PC-9 (cell line): ENCODE measurements around the gene ZNF217. TPM values are rescaled to one million over a fixed set of nuclear protein-coding genes. Genes with fewer than 3 reads are reported as not detected.

Source experiments
- BruUV-seq: library from RNA; stranded (reverse); fragments of 400-500 nt; replicated peaks from 2 replicates; lab custom pipeline; 2021; lab: Mats Ljungman, UMichigan
- CTCF ChIA-PET: fragments of 300-600 bp; sonication (Branson Sonifier 250); formaldehyde crosslinking; loops from one replicate; lab custom pipeline; 2022; ENCODE audit warnings: antibody characterized with exemption; lab: Charles Lee
- POLR2A ChIA-PET: fragments of 300-600 bp; sonication (Branson Sonifier 250); formaldehyde crosslinking; loops from one replicate; lab custom pipeline; 2022; ENCODE audit warnings: antibody characterized with exemption; ENCODE audit not compliant: unreplicated experiment; lab: Charles Lee
- DNase-seq, 2 experiments: peaks; one replicate each; pipeline versions ENCODE4 v3.0.0 to v3.0.0-alpha.2; 2015 to 2022; ENCODE audit warnings: mixed read lengths in 1 of 2
- H2AFZ ChIP-seq: fragments of 200-600 bp; sonication (generic); 2 replicates; pipeline ENCODE4 v1.8.1; 2017; ENCODE audit warnings: antibody characterized with exemption
- H3F3A ChIP-seq: fragments of 200-600 bp; sonication (generic); 2 replicates; pipeline ENCODE4 v1.8.1; 2017; ENCODE audit warnings: antibody characterized with exemption, mild to moderate bottlenecking, low read depth; ENCODE audit not compliant: insufficient read depth
- H3K27ac ChIP-seq: fragments of 200-600 bp; sonication (generic); 2 replicates; pipeline ENCODE4 v1.6.1; 2016; ENCODE audit warnings: mixed run types
- H3K27me3 ChIP-seq: fragments of 200-600 bp; sonication (generic); 2 replicates; pipeline ENCODE4 v1.6.1; 2016; ENCODE audit warnings: low read depth, mixed run types; ENCODE audit not compliant: insufficient read depth
- H3K36me3 ChIP-seq: fragments of 200-600 bp; sonication (generic); 2 replicates; pipeline ENCODE4 v1.6.1; 2016; ENCODE audit warnings: low read depth, mixed run types
- H3K4me1 ChIP-seq: fragments of 200-600 bp; sonication (generic); replicated peaks from 2 replicates; pipeline ENCODE4 v1.6.1; 2016; ENCODE audit warnings: mixed run types; ENCODE audit not compliant: insufficient read depth
- H3K4me2 ChIP-seq: fragments of 200-600 bp; sonication (generic); 2 replicates; pipeline ENCODE4 v1.6.1; 2017; ENCODE audit warnings: mixed run types
- H3K4me3 ChIP-seq: fragments of 200-600 bp; sonication (generic); 2 replicates; pipeline ENCODE4 v1.6.1; 2016; ENCODE audit warnings: mixed run types
- H3K79me2 ChIP-seq: fragments of 200-600 bp; sonication (generic); 2 replicates; pipeline ENCODE4 v1.6.1; 2017; ENCODE audit warnings: low read depth, mixed run types
- H3K9me2 ChIP-seq: fragments of 200-600 bp; sonication (generic); 2 replicates; pipeline ENCODE4 v1.8.1; 2017; ENCODE audit warnings: mild to moderate bottlenecking; ENCODE audit not compliant: insufficient read depth
- H3K9me3 ChIP-seq: fragments of 200-600 bp; sonication (generic); 2 replicates; pipeline ENCODE4 v1.8.1; 2016; ENCODE audit warnings: low read depth; ENCODE audit not compliant: insufficient read depth
- H4K20me1 ChIP-seq: fragments of 200-600 bp; sonication (generic); 2 replicates; pipeline ENCODE4 v1.8.1; 2017; ENCODE audit not compliant: insufficient read depth
- CTCF ChIP-seq: fragments of 200-600 bp; sonication (generic); conservative IDR thresholded peaks from 2 replicates; pipeline ENCODE4 v1.6.1; 2017; ENCODE audit warnings: mixed run types, antibody characterized with exemption, mild to moderate bottlenecking, moderate library complexity
- EZH2 ChIP-seq: fragments of 200-600 bp; sonication (generic); IDR thresholded peaks from 2 replicates; pipeline ENCODE4 v1.8.0; 2017; ENCODE audit warnings: antibody characterized with exemption, low read depth
- intact Hi-C: fragments of 100-400 bp; cut with micrococcal nuclease; formaldehyde crosslinking; loops from one replicate; pipeline ENCODE4 v1.10.0; 2022; ENCODE audit not compliant: unreplicated experiment
- total RNA-seq: library from RNA; stranded (reverse); gene quantifications from 2 replicates; pipeline ENCODE4 v1.2.3, GENCODE V29; 2021

Gene ZNF217
- total RNA-seq, 1 experiment from 2014 or later = 63.8 TPM

GRCh38 chr20:53609491-53610445, 16.1 kb upstream of the ZNF217 start:
- Histone ChIP-seq H2AFZ (no peak overlapping the region), H3F3A (peaks cover 8% of the 10 kb centered on the region), H3K9me2 (no peaks in the 10 kb centered on the region), H3K36me3 (no peaks in the 10 kb centered on the region), H3K4me3 (no peak overlapping the region), H3K79me2 (no peaks in the 10 kb centered on the region), H3K4me1 (peaks cover 37% of the 10 kb centered on the region), H4K20me1 (no peaks in the 10 kb centered on the region), H3K27me3 (no peaks in the 10 kb centered on the region), H3K4me2 (no peak overlapping the region), H3K9me3 (no peaks in the 10 kb centered on the region), H3K27ac (peak overlapping the region; percentile 14; the same call in 1 of the 2 replicates)
- intact Hi-C loops = no loop called here
- ChIA-PET CTCF (no interaction called here), POLR2A (interaction anchor here (0.6 kb wide), 2 partner anchors 16 to 129 kb away, joined by 5 to 11 read pairs; partner anchors contain the start of gene ZNF217)
- no TSS peak for BruUV-seq
- DNase-seq = no peak
- TF ChIP-seq CTCF = no peak
- TF ChIP-seq EZH2 = no peak

GRCh38 chr20:53608456-53609452, 15.1 kb upstream of the ZNF217 start:
- Histone ChIP-seq H3K79me2 (no peaks in the 10 kb centered on the region), H3K27ac (peak overlapping the region; percentile 14; the same call in 1 of the 2 replicates), H3K9me2 (no peaks in the 10 kb centered on the region), H3K4me2 (no peak overlapping the region), H3K4me1 (peaks cover 37% of the 10 kb centered on the region), H3K27me3 (no peaks in the 10 kb centered on the region), H3K9me3 (no peaks in the 10 kb centered on the region), H3K36me3 (no peaks in the 10 kb centered on the region), H3K4me3 (no peak overlapping the region), H2AFZ (no peak overlapping the region), H4K20me1 (no peaks in the 10 kb centered on the region), H3F3A (peaks cover 8% of the 10 kb centered on the region)
- no peak for TF ChIP-seq EZH2
- no peak for TF ChIP-seq CTCF
- intact Hi-C loops = no loop called here
- BruUV-seq = no TSS peak
- no peak for DNase-seq
- CTCF ChIA-PET = no interaction called here
- POLR2A ChIA-PET = no interaction called here

GRCh38 chr20:53608071-53608455, 14.4 kb upstream of the ZNF217 start:
- H3K4me2 ChIP-seq = no peak overlapping the region
- peaks cover 37% of the 10 kb centered on the region for H3K4me1 ChIP-seq
- intact Hi-C loops = no loop called here
- H3K9me2 ChIP-seq = no peaks in the 10 kb centered on the region
- ChIA-PET CTCF (no interaction called here), POLR2A (no interaction called here)
- no peak for DNase-seq
- no peaks in the 10 kb centered on the region for H3K9me3 ChIP-seq
- no peaks in the 10 kb centered on the region for H3K36me3 ChIP-seq
- H3K4me3 ChIP-seq = no peak overlapping the region
- no peaks in the 10 kb centered on the region for H4K20me1 ChIP-seq
- no peak overlapping the region for H2AFZ ChIP-seq
- no peak overlapping the region for H3K27ac ChIP-seq
- no peaks in the 10 kb centered on the region for H3K79me2 ChIP-seq
- TF ChIP-seq CTCF = no peak
- no peak for TF ChIP-seq EZH2
- BruUV-seq = no TSS peak
- H3F3A ChIP-seq = peaks cover 8% of the 10 kb centered on the region
- H3K27me3 ChIP-seq = no peaks in the 10 kb centered on the region
